Astrocyte (in vitro differentiated cells and primary cell): ENCODE measurements around the gene SRCAP. TPM values are rescaled to one million over a fixed set of nuclear protein-coding genes. Genes with fewer than 3 reads are reported as not detected.

Experiments
- DNase-seq: peaks from one replicate; pipeline ENCODE4 v3.0.0-alpha.2; 2010; ENCODE audit warnings: low read depth
- FAIRE-seq: peaks from 2 replicates; lab custom pipeline; 2011; peaks lifted over from hg19 to GRCh38; lab: Jason Lieb, UNC
- H2AFZ ChIP-seq: 2 replicates; pipeline ENCODE4 v1.6.0; 2012; ENCODE audit warnings: low read depth, low read length, inconsistent platforms
- H3K27ac ChIP-seq: 2 replicates; pipeline ENCODE4 v1.5.1; 2011; ENCODE audit warnings: low read depth, low read length, inconsistent platforms
- H3K27me3 ChIP-seq: 2 replicates; pipeline ENCODE4 v1.6.0; 2011; ENCODE audit warnings: low read length, inconsistent platforms; ENCODE audit not compliant: insufficient read depth
- H3K36me3 ChIP-seq: 2 replicates; pipeline ENCODE4 v1.5.1; 2011; ENCODE audit warnings: low read length, inconsistent platforms; ENCODE audit not compliant: insufficient read depth
- H3K4me1 ChIP-seq: 2 replicates; pipeline ENCODE4 v1.5.1; 2011; ENCODE audit warnings: low read length, inconsistent platforms; ENCODE audit not compliant: insufficient read depth
- H3K4me2 ChIP-seq: 2 replicates; pipeline ENCODE4 v1.6.0; 2012; ENCODE audit warnings: low read length, inconsistent platforms
- H3K4me3 ChIP-seq: 2 replicates; pipeline ENCODE4 v1.5.1; 2011; ENCODE audit warnings: low read depth, mild to moderate bottlenecking, low read length, inconsistent platforms; ENCODE audit not compliant: insufficient read depth
- H3K79me2 ChIP-seq: 2 replicates; pipeline ENCODE4 v1.6.0; 2012; ENCODE audit warnings: mild to moderate bottlenecking, low read length, inconsistent platforms; ENCODE audit not compliant: insufficient read depth
- H3K9ac ChIP-seq: 2 replicates; pipeline ENCODE4 v1.6.0; 2012; ENCODE audit warnings: mild to moderate bottlenecking, low read length, inconsistent platforms
- H3K9me3 ChIP-seq: 2 replicates; pipeline ENCODE4 v1.5.1; 2012; ENCODE audit warnings: low read depth, mild to moderate bottlenecking, low read length, inconsistent platforms; ENCODE audit not compliant: insufficient read depth
- H4K20me1 ChIP-seq: 2 replicates; pipeline ENCODE4 v1.6.0; 2012; ENCODE audit warnings: low read length, inconsistent platforms; ENCODE audit not compliant: insufficient read depth
- H3K27ac Mint-ChIP-seq: one replicate; pipeline ENCODE4 v1.8.0; 2021; ENCODE audit warnings: mild to moderate bottlenecking, mixed read lengths; ENCODE audit not compliant: unreplicated experiment
- H3K27me3 Mint-ChIP-seq: one replicate; pipeline ENCODE4 v1.8.0; 2021; ENCODE audit warnings: low read depth, mixed read lengths; ENCODE audit not compliant: unreplicated experiment
- H3K36me3 Mint-ChIP-seq: one replicate; pipeline ENCODE4 v1.8.0; 2021; ENCODE audit warnings: low read depth, mixed read lengths; ENCODE audit not compliant: unreplicated experiment
- H3K4me1 Mint-ChIP-seq: one replicate; pipeline ENCODE4 v1.8.0; 2021; ENCODE audit warnings: low read depth, mixed read lengths; ENCODE audit not compliant: unreplicated experiment
- H3K4me3 Mint-ChIP-seq: one replicate; pipeline ENCODE4 v1.8.0; 2021; ENCODE audit warnings: mild to moderate bottlenecking, moderate library complexity, mixed read lengths; ENCODE audit not compliant: unreplicated experiment
- H3K9me3 Mint-ChIP-seq: one replicate; pipeline ENCODE4 v1.8.0; 2021; ENCODE audit warnings: mild to moderate bottlenecking, mixed read lengths; ENCODE audit not compliant: unreplicated experiment
- CTCF ChIP-seq: IDR thresholded peaks from 2 replicates; pipeline ENCODE4 v1.5.1; 2011; ENCODE audit warnings: low read depth, mild to moderate bottlenecking, inconsistent platforms, low read length, moderate library complexity; ENCODE audit not compliant: insufficient read depth
- EZH2 ChIP-seq: IDR thresholded peaks from 2 replicates; pipeline ENCODE4 v1.6.1; 2012; ENCODE audit warnings: mild to moderate bottlenecking, low read length, inconsistent platforms; ENCODE audit not compliant: insufficient read depth
- total RNA-seq: library from RNA; stranded (reverse); gene quantifications from 2 replicates; pipeline ENCODE4 v1.2.1, GENCODE V29; 2021

Gene SRCAP
- total RNA-seq, 1 donor from 2014 or later: 50.4 TPM

- Histone ChIP-seq H3K36me3 (peaks cover 38% of the 10 kb centered on the region), H4K20me1 (peaks cover 41% of the 10 kb centered on the region), H3K4me2 (peak within 1 kb of the TSS; percentile 90), H3K27ac (peak within 1 kb of the TSS; percentile 85), H2AFZ (peak within 1 kb of the TSS; percentile 79), H3K79me2 (peaks cover 39% of the 10 kb centered on the region), H3K9me3 (no peaks in the 10 kb centered on the region), H3K4me3 (peak within 1 kb of the TSS; percentile 88), H3K4me1 (peaks cover 12% of the 10 kb centered on the region), H3K27me3 (no peaks in the 10 kb centered on the region), H3K9ac (peak within 1 kb of the TSS; percentile 93)
- H3K4me3 Mint-ChIP-seq: peak within 1 kb of the TSS; percentile 96
- no peaks in the 10 kb centered on the region for H3K9me3 Mint-ChIP-seq
- peak within 1 kb of the TSS; percentile 93 for H3K27ac Mint-ChIP-seq
- H3K4me1 Mint-ChIP-seq: peaks cover 10% of the 10 kb centered on the region
- FAIRE-seq (peak; percentile 54), DNase-seq (peak; percentile 93)
- H3K36me3 Mint-ChIP-seq: peaks cover 6% of the 10 kb centered on the region
- no peaks in the 10 kb centered on the region for H3K27me3 Mint-ChIP-seq
- no peak for TF ChIP-seq EZH2
- TF ChIP-seq CTCF: no peak
These were observed 63.2 kb downstream of the SRCAP start, which contains the start of the genes CFAP119 and RNF40 for GRCh38 chr16:30761928-30762902. Gene CFAP119 (minus strand): TSS chr16:30762062. CDS start chr16:30761748, 314 bp downstream. Gene RNF40 (plus strand): TSS chr16:30762322. CDS start chr16:30762546, 224 bp downstream.

- FAIRE-seq: no peak
- Mint-ChIP-seq H3K27ac (peak overlapping the region; percentile 91), H3K4me1 (peaks cover 10% of the 10 kb centered on the region), H3K36me3 (peaks cover 9% of the 10 kb centered on the region), H3K4me3 (peak overlapping the region; percentile 96), H3K27me3 (no peaks in the 10 kb centered on the region), H3K9me3 (no peaks in the 10 kb centered on the region)
- DNase-seq: no peak
- Histone ChIP-seq H3K36me3 (peaks cover 45% of the 10 kb centered on the region), H3K9ac (peak overlapping the region; percentile 93), H2AFZ (no peak overlapping the region), H3K4me3 (peak overlapping the region; percentile 88), H3K4me2 (peak overlapping the region; percentile 90), H3K27me3 (no peaks in the 10 kb centered on the region), H3K4me1 (peaks cover 12% of the 10 kb centered on the region), H3K9me3 (no peaks in the 10 kb centered on the region), H3K79me2 (peaks cover 39% of the 10 kb centered on the region), H4K20me1 (peaks cover 49% of the 10 kb centered on the region), H3K27ac (peak overlapping the region; percentile 85)
- no peak for TF ChIP-seq CTCF
- TF ChIP-seq EZH2: no peak
These were observed 64.2 kb downstream of the SRCAP start for GRCh38 chr16:30762991-30763725.
